CD14-positive monocyte (primary cell): ENCODE data around the gene KCTD16. TPM values are rescaled to one million over a fixed set of nuclear protein-coding genes. Genes with fewer than 3 reads are reported as not detected.

ENCODE experiments used
- DNase-seq, 3 donors: peaks; one replicate each; pipeline ENCODE4 v3.0.0-alpha.2; 2011 to 2022
- H2AFZ ChIP-seq: 2 replicates; pipeline ENCODE4 v1.6.0; 2012; ENCODE audit warnings: mild to moderate bottlenecking, low read depth, low read length, inconsistent platforms; ENCODE audit not compliant: insufficient read depth, poor library complexity, severe bottlenecking
- H3K27ac ChIP-seq, 2 donors: 1 replicate in 1 of 2; 2 replicates in 1 of 2; pipeline ENCODE4 v1.5.1; 2012 to 2013; ENCODE audit warnings: low read length in 2 of 2, control low read depth in 1 of 2, inconsistent platforms in 1 of 2, low read depth in 1 of 2, mild to moderate bottlenecking in 1 of 2
- H3K27me3 ChIP-seq, 2 donors: one replicate each; pipeline versions ENCODE4 v1.6.0 to v1.6.1; 2011 to 2013; ENCODE audit warnings: low read length in 2 of 2; ENCODE audit not compliant: control insufficient read depth in 2 of 2, insufficient read depth in 2 of 2
- H3K36me3 ChIP-seq, 2 donors: replicated peaks in 1 of 2; 1 replicate in 1 of 2; 2 replicates in 1 of 2; pipeline versions ENCODE4 v1.5.1 to v1.6.1; 2012 to 2013; ENCODE audit warnings: low read length in 2 of 2, control low read depth in 1 of 2, inconsistent platforms in 1 of 2, mild to moderate bottlenecking in 1 of 2; ENCODE audit not compliant: insufficient read depth in 2 of 2, control insufficient read depth in 1 of 2
- H3K4me1 ChIP-seq, 2 donors: 1 replicate in 1 of 2; 2 replicates in 1 of 2; pipeline versions ENCODE4 v1.5.1 to v1.6.1; 2012 to 2013; ENCODE audit warnings: low read length in 2 of 2, control low read depth in 1 of 2, inconsistent platforms in 1 of 2, mild to moderate bottlenecking in 1 of 2, moderate library complexity in 1 of 2; ENCODE audit not compliant: insufficient read depth in 2 of 2, control insufficient read depth in 1 of 2
- H3K4me2 ChIP-seq: replicated peaks from 2 replicates; pipeline ENCODE3; 2012; ENCODE audit warnings: low read length, moderate library complexity, mild to moderate bottlenecking; ENCODE audit not compliant: poor library complexity, severe bottlenecking; ENCODE audit errors: extremely low read depth
- H3K4me3 ChIP-seq, 3 experiments: fragments of 200-600 bp in 1 of 3; sonication (generic) in 1 of 3; replicated peaks in 1 of 3; 1 replicate in 2 of 3; 2 replicates in 1 of 3; pipeline ENCODE4 v1.5.1; 2011 to 2013; ENCODE audit warnings: low read length in 3 of 3, mild to moderate bottlenecking in 3 of 3, control low read depth in 2 of 3, low read depth in 2 of 3, inconsistent platforms in 1 of 3, moderate library complexity in 1 of 3
- H3K79me2 ChIP-seq: 2 replicates; pipeline ENCODE4 v1.6.0; 2012; ENCODE audit warnings: mild to moderate bottlenecking, control low read depth, inconsistent platforms, low read length, moderate library complexity; ENCODE audit not compliant: insufficient read depth
- H3K9ac ChIP-seq: 2 replicates; pipeline ENCODE4 v1.6.0; 2017; ENCODE audit warnings: low read length, mild to moderate bottlenecking; ENCODE audit not compliant: insufficient read depth, poor library complexity, severe bottlenecking
- H3K9me3 ChIP-seq, 2 donors: replicated peaks in 1 of 2; 1 replicate in 1 of 2; 2 replicates in 1 of 2; pipeline versions ENCODE4 v1.5.1 to v1.6.1; 2012 to 2013; ENCODE audit warnings: low read length in 2 of 2, control low read depth in 1 of 2; ENCODE audit not compliant: control insufficient read depth in 1 of 2, insufficient read depth in 1 of 2
- H4K20me1 ChIP-seq: 2 replicates; pipeline ENCODE4 v1.6.0; 2012; ENCODE audit warnings: mild to moderate bottlenecking, low read length, control low read depth, moderate library complexity; ENCODE audit not compliant: insufficient read depth
- H3K27ac Mint-ChIP-seq, 7 donors: one replicate each; pipeline ENCODE4 v1.8.0; 2020; ENCODE audit warnings: mild to moderate bottlenecking in 7 of 7, mixed read lengths in 7 of 7, moderate library complexity in 6 of 7, inconsistent platforms in 2 of 7
- H3K27me3 Mint-ChIP-seq, 3 donors: one replicate each; pipeline ENCODE4 v1.8.0; 2021 to 2022; ENCODE audit warnings: low read depth in 3 of 3, mild to moderate bottlenecking in 3 of 3, mixed read lengths in 3 of 3, moderate library complexity in 3 of 3, inconsistent platforms in 1 of 3
- H3K36me3 Mint-ChIP-seq, 2 donors: one replicate each; pipeline ENCODE4 v1.8.0; 2020; ENCODE audit warnings: mixed read lengths in 2 of 2, inconsistent platforms in 1 of 2, mild to moderate bottlenecking in 1 of 2
- H3K4me1 Mint-ChIP-seq: one replicate; pipeline ENCODE4 v1.8.0; 2020; ENCODE audit warnings: mild to moderate bottlenecking, mixed read lengths
- H3K4me3 Mint-ChIP-seq, 2 donors: one replicate each; pipeline ENCODE4 v1.8.0; 2020; ENCODE audit warnings: mild to moderate bottlenecking in 2 of 2, mixed read lengths in 2 of 2, moderate library complexity in 1 of 2
- H3K9me3 Mint-ChIP-seq, 7 donors: one replicate each; pipeline ENCODE4 v1.8.0; 2020 to 2022; ENCODE audit warnings: mixed read lengths in 7 of 7, mild to moderate bottlenecking in 6 of 7, moderate library complexity in 6 of 7, inconsistent platforms in 2 of 7
- CTCF ChIP-seq: fragments of 200-600 bp; IDR thresholded peaks from one replicate; pipeline ENCODE4 v1.8.0; 2022; ENCODE audit warnings: antibody characterized with exemption, mild to moderate bottlenecking
- WGBS: methylation state at CpG from one replicate; pipeline ENCODE4 v1.1.5; 2013; ENCODE audit warnings: missing lambda C conversion rate; ENCODE audit not compliant: insufficient coverage; 5-methylcytosine and 5-hydroxymethylcytosine counted together
- intact Hi-C, 2 donors: fragments of 100-400 bp; cut with micrococcal nuclease; formaldehyde crosslinking; loops; one replicate each; pipeline versions ENCODE4 v1.15.0 to v1.15.1; 2023
- polyA plus RNA-seq, 3 donors: library from polyadenylated mRNA; depleted of rRNA in 1 of 3; unstranded in 2 of 3; stranded (reverse) in 1 of 3; fragments of 300-500 nt in 2 of 3; fragments of >200 nt in 1 of 3; fragmentation: Illumina TruSeq in 2 of 3; gene quantifications; 1 replicate in 2 of 3; 2 replicates in 1 of 3; pipeline ENCODE4 v1.2.3, GENCODE V29; 2012 to 2021

KCTD16 gene
- polyA plus RNA-seq, 3 donors = not detected

GRCh38 chr5:144297081-144297480, 126.4 kb downstream of the KCTD16 start:
- peaks cover 0 to 6% (median 3%) of the 10 kb centered on the region in 7 donors for H3K9me3 Mint-ChIP-seq
- H3K4me1 Mint-ChIP-seq = no peaks in the 10 kb centered on the region
- H3K36me3 Mint-ChIP-seq = no peaks in the 10 kb centered on the region
- Histone ChIP-seq H3K4me1 (no peaks in the 10 kb centered on the region), H3K27me3 (no peaks in the 10 kb centered on the region), H2AFZ (no peak overlapping the region), H4K20me1 (no peaks in the 10 kb centered on the region), H3K9me3 (peaks cover 0 to 2% of the 10 kb centered on the region in 2 donors), H3K79me2 (no peaks in the 10 kb centered on the region), H3K27ac (no peak overlapping the region), H3K36me3 (no peaks in the 10 kb centered on the region), H3K4me2 (no peak overlapping the region), H3K4me3 (no peak overlapping the region), H3K9ac (no peak overlapping the region)
- H3K27ac Mint-ChIP-seq = no peak overlapping the region
- intact Hi-C loops = no loop called here
- no peak overlapping the region for H3K4me3 Mint-ChIP-seq
- no peak for TF ChIP-seq CTCF
- WGBS = no CpG with 5 or more reads among the region's 3 CpGs
- no peak for DNase-seq
- peaks cover 0 to 2% (median under 1%) of the 10 kb centered on the region in 3 donors for H3K27me3 Mint-ChIP-seq

GRCh38 chr5:144298658-144299057, 128.0 kb downstream of the KCTD16 start:
- H3K79me2 ChIP-seq = no peaks in the 10 kb centered on the region
- DNase-seq = no peak
- no peak overlapping the region for H3K4me3 Mint-ChIP-seq
- H3K36me3 ChIP-seq = no peaks in the 10 kb centered on the region
- no peak overlapping the region for H3K27ac ChIP-seq
- no peaks in the 10 kb centered on the region for H3K4me1 Mint-ChIP-seq
- H3K4me2 ChIP-seq = no peak overlapping the region
- H3K27me3 ChIP-seq = no peaks in the 10 kb centered on the region
- H3K27ac Mint-ChIP-seq = no peak overlapping the region
- no peak overlapping the region for H2AFZ ChIP-seq
- H3K9me3 ChIP-seq = peaks cover 0 to 2% of the 10 kb centered on the region in 2 donors
- no peak overlapping the region for H3K4me3 ChIP-seq
- no CpG with 5 or more reads among the region's 3 CpGs for WGBS
- no peaks in the 10 kb centered on the region for H3K4me1 ChIP-seq
- intact Hi-C loops = no loop called here
- H3K36me3 Mint-ChIP-seq = no peaks in the 10 kb centered on the region
- no peaks in the 10 kb centered on the region for H4K20me1 ChIP-seq
- TF ChIP-seq CTCF = no peak
- peaks cover 0 to 2% (median 0%) of the 10 kb centered on the region in 3 donors for H3K27me3 Mint-ChIP-seq
- H3K9me3 Mint-ChIP-seq = peaks cover 0 to 6% (median 3%) of the 10 kb centered on the region in 7 donors
- H3K9ac ChIP-seq = no peak overlapping the region
